Measurements from ENCODE around the gene GMPR.
A peak's percentile ranks its signal among the peaks of the same experiment; 100 is the strongest.

Gene GMPR

GRCh38 chr6:16302721-16303552, 64.5 kb downstream of the GMPR start:
- no peak for DNase-seq (ENCODE audit: low read depth)

GRCh38 chr6:16305246-16305725, 66.9 kb downstream of the GMPR start:
- no peak for DNase-seq (ENCODE audit: low read depth)

GRCh38 chr6:16305788-16306187, 67.4 kb downstream of the GMPR start:
- DNase-seq (ENCODE audit: low read depth): no peak

- no peak for DNase-seq (ENCODE audit: low read depth)
Measured at GRCh38 chr6:16306334-16306733, 67.9 kb downstream of the GMPR start.

GRCh38 chr6:16311763-16312162, 73.4 kb downstream of the GMPR start:
- no peak for DNase-seq (ENCODE audit: low read depth)

GRCh38 chr6:16313732-16314131, 75.3 kb downstream of the GMPR start:
- no peak for DNase-seq (ENCODE audit: low read depth)

GRCh38 chr6:16314296-16314695, 75.9 kb downstream of the GMPR start:
- DNase-seq (ENCODE audit: low read depth): no peak

- DNase-seq (ENCODE audit: low read depth): no peak
Measured at GRCh38 chr6:16316741-16317251, 78.4 kb downstream of the GMPR start.

GRCh38 chr6:16318538-16318937, 80.2 kb downstream of the GMPR start:
- peak; percentile 19 for DNase-seq (ENCODE audit: low read depth)

GRCh38 chr6:16318953-16319720, 80.8 kb downstream of the GMPR start:
- DNase-seq (ENCODE audit: low read depth): no peak

- DNase-seq (ENCODE audit: low read depth): peak; percentile 32
Measured at GRCh38 chr6:16319813-16320532, 81.6 kb downstream of the GMPR start.

- no peak for DNase-seq (ENCODE audit: low read depth)
Measured at GRCh38 chr6:16320533-16321340, 82.3 kb downstream of the GMPR start.

GRCh38 chr6:16321341-16321710, 82.9 kb downstream of the GMPR start:
- DNase-seq (ENCODE audit: low read depth): no peak

- DNase-seq (ENCODE audit: low read depth): no peak
Measured at GRCh38 chr6:16321826-16322225, 83.4 kb downstream of the GMPR start.

GRCh38 chr6:16322666-16323312, 84.4 kb downstream of the GMPR start:
- peak; percentile 49 for DNase-seq (ENCODE audit: low read depth)

GRCh38 chr6:16324184-16324583, 85.8 kb downstream of the GMPR start:
- DNase-seq (ENCODE audit: low read depth): no peak

- DNase-seq (ENCODE audit: low read depth): no peak
Measured at GRCh38 chr6:16324606-16325225, 86.3 kb downstream of the GMPR start.

GRCh38 chr6:16326531-16326930, 88.1 kb downstream of the GMPR start:
- no peak for DNase-seq (ENCODE audit: low read depth)

GRCh38 chr6:16326971-16327776, 88.8 kb downstream of the GMPR start:
- no peak for DNase-seq (ENCODE audit: low read depth)

Measured in stimulated activated CD8-positive, alpha-beta memory T cell treated with anti-CD3 and anti-CD28 coated beads, Interleukin-7, amount 100 ng/mL, for 24 hours (primary cell).